Naive thymus-derived CD4-positive, alpha-beta T cell (primary cell): ENCODE measurements around the gene ARIH1. TPM values are rescaled to one million over a fixed set of nuclear protein-coding genes. Genes with fewer than 3 reads are reported as not detected.

Experiments used
- ATAC-seq: fragments of 150-1000 bp; cut with Tn5 transposase; 2 replicates; pipeline ENCODE4 v1.10.0; 2021; ENCODE audit warnings: mild to moderate bottlenecking, moderate library complexity
- CTCF ChIA-PET: fragments of 350-600 bp; sonication (Branson Sonifier 250); formaldehyde crosslinking; loops from one replicate; lab custom pipeline; 2021; ENCODE audit warnings: antibody characterized with exemption; lab: Charles Lee
- POLR2A ChIA-PET: fragments of 350-600 bp; sonication (Branson Sonifier 250); formaldehyde crosslinking; loops from one replicate; lab custom pipeline; 2021; ENCODE audit warnings: antibody characterized with exemption, inconsistent platforms; lab: Charles Lee
- DNase-seq, 9 donors: peaks; one replicate each; pipeline versions ENCODE4 v3.0.0 to v3.0.0-alpha.2; 2020 to 2022; ENCODE audit warnings: mixed read lengths in 1 of 9
- H3K27ac ChIP-seq: one replicate; pipeline ENCODE4 v1.7.0; 2013; ENCODE audit warnings: mild to moderate bottlenecking, low read depth, low read length, moderate library complexity
- H3K27me3 ChIP-seq, 2 donors: one replicate each; pipeline ENCODE4 v1.7.0; 2013; ENCODE audit warnings: low read length in 2 of 2, mild to moderate bottlenecking in 2 of 2, moderate library complexity in 2 of 2; ENCODE audit not compliant: control insufficient read depth in 2 of 2, insufficient read depth in 2 of 2
- H3K36me3 ChIP-seq, 3 experiments: 1 replicate in 2 of 3; 2 replicates in 1 of 3; pipeline ENCODE4 v1.7.0; 2013; ENCODE audit warnings: low read length in 3 of 3, mild to moderate bottlenecking in 3 of 3, moderate library complexity in 1 of 3; ENCODE audit not compliant: insufficient read depth in 3 of 3, control insufficient read depth in 2 of 3
- H3K4me1 ChIP-seq, 2 donors: one replicate each; pipeline ENCODE4 v1.7.0; 2013; ENCODE audit warnings: low read length in 2 of 2, mild to moderate bottlenecking in 2 of 2, moderate library complexity in 1 of 2; ENCODE audit not compliant: control insufficient read depth in 2 of 2, insufficient read depth in 2 of 2
- H3K4me3 ChIP-seq: 2 replicates; pipeline ENCODE4 v1.7.0; 2013; ENCODE audit warnings: mild to moderate bottlenecking, low read length
- H3K9me3 ChIP-seq, 3 experiments: 1 replicate in 2 of 3; 2 replicates in 1 of 3; pipeline ENCODE4 v1.7.0; 2013; ENCODE audit warnings: low read length in 3 of 3; ENCODE audit not compliant: control insufficient read depth in 2 of 3
- H3K27ac Mint-ChIP-seq, 9 donors: one replicate each; pipeline ENCODE4 v1.8.0; 2020 to 2022; ENCODE audit warnings: mixed read lengths in 9 of 9, mild to moderate bottlenecking in 8 of 9, moderate library complexity in 5 of 9, inconsistent platforms in 2 of 9
- H3K27me3 Mint-ChIP-seq, 5 donors: one replicate each; pipeline ENCODE4 v1.8.0; 2021 to 2022; ENCODE audit warnings: mixed read lengths in 5 of 5, mild to moderate bottlenecking in 1 of 5
- H3K36me3 Mint-ChIP-seq, 5 donors: one replicate each; pipeline ENCODE4 v1.8.0; 2020 to 2022; ENCODE audit warnings: mixed read lengths in 5 of 5, mild to moderate bottlenecking in 3 of 5, inconsistent platforms in 1 of 5
- H3K4me1 Mint-ChIP-seq, 7 donors: one replicate each; pipeline ENCODE4 v1.8.0; 2020 to 2022; ENCODE audit warnings: mixed read lengths in 7 of 7, mild to moderate bottlenecking in 3 of 7, inconsistent platforms in 1 of 7
- H3K4me3 Mint-ChIP-seq, 10 donors: one replicate each; pipeline ENCODE4 v1.8.0; 2020 to 2022; ENCODE audit warnings: mild to moderate bottlenecking in 10 of 10, mixed read lengths in 10 of 10, moderate library complexity in 6 of 10, inconsistent platforms in 2 of 10
- H3K9me3 Mint-ChIP-seq, 11 donors: one replicate each; pipeline ENCODE4 v1.8.0; 2020 to 2022; ENCODE audit warnings: mixed read lengths in 11 of 11, mild to moderate bottlenecking in 4 of 11, inconsistent platforms in 1 of 11, moderate library complexity in 1 of 11
- intact Hi-C, 2 donors: fragments of 100-400 bp; cut with micrococcal nuclease; formaldehyde crosslinking; loops; one replicate each; pipeline ENCODE4 v1.15.1; 2023
- polyA plus RNA-seq, 2 donors: library from polyadenylated mRNA; unstranded; fragments of 300-500 nt; fragmentation: Illumina TruSeq; gene quantifications; one replicate each; pipeline ENCODE4 v1.2.3, GENCODE V29; 2021
- total RNA-seq, 6 experiments: library from RNA in 5 of 6; stranded (reverse) in 5 of 6; gene quantifications; 1 replicate in 5 of 6; 2 replicates in 1 of 6; pipeline ENCODE4 v1.2.3 and lab custom pipeline; 2021 to 2026

ARIH1 gene
- total and polyA plus RNA-seq, 7 experiments from 2014 or later, result 20.1 to 191 (median 179) TPM

DNA sequence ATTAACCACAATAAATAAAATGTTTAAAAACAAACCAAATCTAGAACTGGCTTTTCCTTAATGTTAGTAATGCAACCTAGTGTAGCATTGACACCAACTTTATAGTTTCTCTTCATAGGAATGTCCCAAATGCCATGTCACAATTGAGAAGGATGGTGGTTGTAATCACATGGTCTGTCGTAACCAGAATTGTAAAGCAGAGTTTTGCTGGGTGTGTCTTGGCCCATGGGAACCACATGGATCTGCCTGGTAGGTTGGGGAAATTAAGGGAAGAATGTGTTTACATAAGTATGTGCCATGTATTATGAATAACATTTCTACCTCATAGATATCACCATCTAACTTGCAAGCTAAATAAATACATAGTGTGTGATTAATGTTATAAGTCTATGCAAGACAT lies 95.9 kb downstream of the ARIH1 start:
- ChIA-PET CTCF (no interaction called here), POLR2A (no interaction called here)
- no peaks in the 10 kb centered on the region for H3K9me3 ChIP-seq
- ATAC-seq (no peak), DNase-seq (no peak)
- H3K36me3 ChIP-seq, result peaks cover 3 to 44% (median 11%) of the 10 kb centered on the region in 3 experiments
- Mint-ChIP-seq H3K9me3 (no peaks in the 10 kb centered on the region), H3K4me1 (peaks cover 0 to 3% (median 0%) of the 10 kb centered on the region in 7 donors), H3K27ac (no peak overlapping the region), H3K27me3 (no peaks in the 10 kb centered on the region), H3K36me3 (peaks cover 3 to 25% (median 16%) of the 10 kb centered on the region in 5 donors), H3K4me3 (no peak overlapping the region)
- no peaks in the 10 kb centered on the region for H3K4me1 ChIP-seq
- H3K27me3 ChIP-seq, result no peaks in the 10 kb centered on the region
- intact Hi-C loops, result no loop called here
- H3K4me3 ChIP-seq, result no peak overlapping the region
- no peak overlapping the region for H3K27ac ChIP-seq

- ATAC-seq, result no peak
- no peak for DNase-seq
- no peaks in the 10 kb centered on the region for H3K27me3 Mint-ChIP-seq
- H3K4me3 ChIP-seq, result no peak overlapping the region
- peaks cover 18 to 71% (median 25%) of the 10 kb centered on the region in 3 experiments for H3K36me3 ChIP-seq
- H3K9me3 Mint-ChIP-seq, result peaks cover 0 to 9% (median 4%) of the 10 kb centered on the region in 11 donors
- CTCF ChIA-PET, result no interaction called here
- POLR2A ChIA-PET, result no interaction called here
- intact Hi-C loops, result no loop called here
- no peak overlapping the region for H3K27ac ChIP-seq
- H3K4me1 ChIP-seq, result no peaks in the 10 kb centered on the region
- H3K36me3 Mint-ChIP-seq, result peaks cover 8 to 66% (median 43%) of the 10 kb centered on the region in 5 donors
- peaks cover 0 to 6% (median 0%) of the 10 kb centered on the region in 7 donors for H3K4me1 Mint-ChIP-seq
- no peak overlapping the region for H3K4me3 Mint-ChIP-seq
- no peak overlapping the region for H3K27ac Mint-ChIP-seq
- no peaks in the 10 kb centered on the region for H3K27me3 ChIP-seq
- H3K9me3 ChIP-seq, result no peaks in the 10 kb centered on the region
Measured at GRCh38 chr15:72579814-72580213, 105.7 kb downstream of the ARIH1 start.

DNA sequence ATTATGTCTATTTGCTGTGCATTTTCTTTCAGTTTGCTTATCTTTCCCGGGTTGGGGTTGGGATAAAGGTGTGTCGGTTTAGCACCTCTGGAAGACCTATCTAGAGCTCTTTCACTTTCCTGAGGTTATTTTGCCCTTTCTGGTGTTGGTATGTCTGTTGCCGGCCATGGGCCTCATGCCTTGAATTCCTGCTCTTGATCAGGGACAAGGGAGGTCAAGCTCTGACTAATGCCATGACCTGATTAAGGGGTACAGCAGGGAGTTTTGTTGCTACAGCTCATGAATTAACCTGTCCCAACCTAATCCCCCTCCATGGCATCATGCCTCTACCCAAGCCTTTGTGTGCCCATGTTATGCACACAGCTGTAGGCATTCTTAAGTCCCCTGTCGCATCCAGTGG lies 109.9 kb downstream of the ARIH1 start:
- Mint-ChIP-seq H3K27ac (peak overlapping the region in 1 of 9 donors; percentile 23), H3K4me3 (no peak overlapping the region), H3K27me3 (no peaks in the 10 kb centered on the region), H3K4me1 (peaks cover 0 to 22% (median 4%) of the 10 kb centered on the region in 7 donors), H3K9me3 (peaks cover 0 to 4% (median 1%) of the 10 kb centered on the region in 11 donors), H3K36me3 (peaks cover 14 to 47% (median 30%) of the 10 kb centered on the region in 5 donors)
- H3K4me1 ChIP-seq, result no peaks in the 10 kb centered on the region
- ATAC-seq, result no peak
- no peaks in the 10 kb centered on the region for H3K27me3 ChIP-seq
- ChIA-PET CTCF (no interaction called here), POLR2A (interaction anchor here (1.3 kb wide), 1 partner anchor 207 kb away, joined by 3 read pairs; no protein-coding TSS in a partner anchor)
- peaks cover 12 to 49% (median 25%) of the 10 kb centered on the region in 3 experiments for H3K36me3 ChIP-seq
- no peak for DNase-seq
- no peaks in the 10 kb centered on the region for H3K9me3 ChIP-seq
- intact Hi-C loops, result no loop called here
- no peak overlapping the region for H3K4me3 ChIP-seq
- no peak overlapping the region for H3K27ac ChIP-seq

GRCh38 chr15:72585025-72585424 lies 110.9 kb downstream of the ARIH1 start:
- peaks cover 0 to 2% (median 0%) of the 10 kb centered on the region in 11 donors for H3K9me3 Mint-ChIP-seq
- Histone ChIP-seq H3K9me3 (no peaks in the 10 kb centered on the region), H3K4me1 (no peaks in the 10 kb centered on the region), H3K4me3 (no peak overlapping the region), H3K27me3 (no peaks in the 10 kb centered on the region), H3K27ac (no peak overlapping the region), H3K36me3 (peaks cover 11 to 46% (median 23%) of the 10 kb centered on the region in 3 experiments)
- H3K27ac Mint-ChIP-seq, result peak overlapping the region in 3 of 9 donors; percentile 3 to 66 (median 48)
- POLR2A ChIA-PET, result no interaction called here
- H3K27me3 Mint-ChIP-seq, result no peaks in the 10 kb centered on the region
- H3K4me3 Mint-ChIP-seq, result no peak overlapping the region
- intact Hi-C loops, result loop anchor here in 1 of 2 donors (5.0 kb wide), 2 partner anchors 113 to 243 kb away; partner anchors contain the start of gene ARIH1
- ATAC-seq (no peak), DNase-seq (no peak)
- CTCF ChIA-PET, result no interaction called here
- H3K4me1 Mint-ChIP-seq, result peaks cover 0 to 18% (median 4%) of the 10 kb centered on the region in 7 donors
- H3K36me3 Mint-ChIP-seq, result peaks cover 11 to 40% (median 22%) of the 10 kb centered on the region in 5 donors

DNA sequence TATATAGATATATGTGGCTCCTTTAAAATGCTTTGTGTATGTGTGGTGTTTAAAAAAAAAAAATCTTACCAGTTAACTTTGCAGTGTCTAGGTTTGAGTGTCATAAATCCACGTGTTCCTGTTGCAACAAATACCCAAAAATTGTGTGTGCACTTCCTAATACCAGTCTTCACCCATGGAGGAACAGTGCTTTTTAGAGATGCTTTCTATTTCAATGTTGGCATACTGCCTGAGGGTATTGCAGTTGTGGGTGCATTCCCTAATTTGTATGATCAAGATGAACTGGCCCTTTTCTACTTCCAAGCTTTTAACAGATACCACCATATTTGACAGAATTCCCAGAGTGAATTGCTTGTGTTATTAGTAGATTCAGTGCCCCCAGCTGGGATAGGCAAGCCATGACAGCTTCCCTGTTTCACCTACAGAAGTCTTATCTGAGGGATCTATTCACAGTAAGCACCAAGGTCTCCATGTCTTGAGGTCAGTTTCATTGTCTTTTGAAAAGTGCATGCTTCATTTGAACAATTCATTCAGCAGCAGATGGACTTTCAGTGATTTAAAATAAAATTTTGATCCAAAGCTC lies 111.4 kb downstream of the ARIH1 start:
- Mint-ChIP-seq H3K4me1 (peaks cover 0 to 18% (median 4%) of the 10 kb centered on the region in 7 donors), H3K27me3 (no peaks in the 10 kb centered on the region), H3K9me3 (peaks cover 0 to 2% (median 0%) of the 10 kb centered on the region in 11 donors), H3K36me3 (peaks cover 11 to 35% (median 17%) of the 10 kb centered on the region in 5 donors), H3K4me3 (no peak overlapping the region), H3K27ac (peak overlapping the region in 4 of 9 donors; percentile 3 to 66 (median 15))
- no peaks in the 10 kb centered on the region for H3K9me3 ChIP-seq
- H3K36me3 ChIP-seq, result peaks cover 6 to 41% (median 18%) of the 10 kb centered on the region in 3 experiments
- H3K4me1 ChIP-seq, result no peaks in the 10 kb centered on the region
- CTCF ChIA-PET, result no interaction called here
- intact Hi-C loops, result loop anchor here in 1 of 2 donors (5.0 kb wide), 2 partner anchors 113 to 243 kb away; partner anchors contain the start of gene ARIH1
- no peak overlapping the region for H3K27ac ChIP-seq
- DNase-seq (no peak), ATAC-seq (no peak)
- no peaks in the 10 kb centered on the region for H3K27me3 ChIP-seq
- POLR2A ChIA-PET, result no interaction called here
- no peak overlapping the region for H3K4me3 ChIP-seq

DNA sequence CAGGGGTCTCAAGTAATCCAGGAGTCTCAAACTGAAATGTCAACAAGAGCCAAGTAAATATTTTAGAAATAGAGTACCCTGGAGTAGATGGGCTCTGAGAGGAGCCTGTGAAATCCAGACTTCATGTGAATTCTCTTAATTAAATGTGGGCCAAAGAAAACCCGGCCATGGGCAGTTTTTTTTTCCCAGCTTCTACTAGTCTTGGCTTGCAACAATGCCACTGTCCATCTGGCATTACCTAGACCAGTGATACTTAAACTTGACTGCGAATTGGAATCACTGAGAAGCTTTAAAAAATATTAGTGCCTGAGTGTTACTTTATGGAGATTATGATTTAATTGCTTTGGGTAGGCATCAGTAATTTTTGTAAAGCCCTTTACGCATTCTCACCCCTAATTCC lies 114.0 kb downstream of the ARIH1 start:
- POLR2A ChIA-PET, result no interaction called here
- intact Hi-C loops, result loop anchor here in 1 of 2 donors (5.0 kb wide), 2 partner anchors 116 to 246 kb away; partner anchors contain the start of gene ARIH1
- Histone ChIP-seq H3K4me1 (no peaks in the 10 kb centered on the region), H3K9me3 (no peaks in the 10 kb centered on the region), H3K36me3 (peaks cover 0 to 18% (median under 1%) of the 10 kb centered on the region in 3 experiments), H3K27me3 (no peaks in the 10 kb centered on the region), H3K4me3 (no peak overlapping the region), H3K27ac (no peak overlapping the region)
- Mint-ChIP-seq H3K27me3 (no peaks in the 10 kb centered on the region), H3K36me3 (peaks cover 10 to 23% (median 11%) of the 10 kb centered on the region in 5 donors), H3K4me3 (no peak overlapping the region), H3K9me3 (peaks cover 0 to 2% (median 0%) of the 10 kb centered on the region in 11 donors), H3K27ac (peak overlapping the region in 2 of 9 donors; percentile 10 to 50), H3K4me1 (peaks cover 0 to 18% (median 4%) of the 10 kb centered on the region in 7 donors)
- CTCF ChIA-PET, result no interaction called here
- no peak for ATAC-seq
- no peak for DNase-seq
